GM18951 (cell line): ENCODE data around the gene SNX5.
A peak's percentile ranks its signal among the peaks of the same experiment; 100 is the strongest.

Experiments used
- POLR2A ChIP-seq: IDR thresholded peaks from 4 replicates; pipeline ENCODE4 v1.6.1; 2011; ENCODE audit warnings: mild to moderate bottlenecking; ENCODE audit not compliant: insufficient read length, insufficient read depth; ENCODE audit errors: extremely low read depth
- in situ Hi-C: fragments of 300-500 bp; cut with MboI; formaldehyde crosslinking; loops from one replicate; pipeline ENCODE4 v1.12.0; 2022; ENCODE audit warnings: low sequenced_read_pairs, mixed read lengths, inconsistent platforms; ENCODE audit not compliant: unreplicated experiment

Gene SNX5

DNA sequence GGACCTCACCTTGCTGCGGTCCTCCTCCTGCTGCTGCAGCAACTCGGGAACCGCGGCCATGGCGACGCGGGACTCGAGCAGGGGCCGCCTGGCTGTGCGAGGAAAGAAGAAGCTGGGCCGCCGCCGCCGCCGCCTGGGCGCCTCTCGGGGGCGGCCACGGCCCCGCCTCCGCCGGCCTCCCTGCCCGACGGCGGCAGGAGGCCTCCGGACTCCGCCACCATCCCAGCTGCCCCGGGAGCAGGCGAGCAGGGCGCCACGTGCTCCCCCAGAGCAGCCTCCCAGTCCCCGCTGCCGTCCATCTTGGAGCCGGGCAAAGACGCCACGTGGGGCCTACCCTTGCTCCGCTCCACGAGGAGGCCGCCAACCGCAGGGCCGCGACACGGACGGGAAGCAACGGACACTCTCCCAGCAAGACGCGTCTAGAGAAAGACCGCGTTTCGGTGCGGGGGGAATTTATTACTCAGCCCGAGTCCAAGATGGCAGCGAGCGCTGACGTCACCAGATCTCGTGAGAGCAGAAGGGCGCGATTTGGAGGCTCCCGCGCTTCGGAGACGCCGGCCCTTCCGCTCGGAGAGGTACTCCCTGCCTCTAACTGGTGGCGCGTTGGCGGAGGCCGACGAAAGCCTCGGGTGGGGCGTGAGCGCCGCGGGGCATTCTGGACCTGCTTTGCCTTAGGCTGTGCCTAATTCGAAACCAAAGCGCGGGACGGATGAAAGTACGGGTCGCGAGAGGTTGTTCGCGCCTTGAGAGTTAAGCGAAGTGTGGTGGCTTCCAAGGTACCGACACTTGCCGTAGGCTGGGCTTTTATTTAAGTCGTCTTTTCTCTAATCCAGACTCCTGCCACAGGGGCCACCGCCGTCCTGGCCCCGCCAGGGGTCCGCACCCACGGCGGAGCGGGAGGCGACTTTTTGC, at the start of gene SNX5, which contains the start of gene MGME1:
TSS of gene SNX5 (minus strand) at position 429 of the 912 bp plus-strand sequence. CDS start at position 60, 369 bp downstream.
TSS of gene MGME1 (plus strand) at position 653 of the 912 bp plus-strand sequence. CDS start 842 bp downstream, outside the sequence.
- peak; percentile 97 for TF ChIP-seq POLR2A
- in situ Hi-C loops: no loop called here

DNA sequence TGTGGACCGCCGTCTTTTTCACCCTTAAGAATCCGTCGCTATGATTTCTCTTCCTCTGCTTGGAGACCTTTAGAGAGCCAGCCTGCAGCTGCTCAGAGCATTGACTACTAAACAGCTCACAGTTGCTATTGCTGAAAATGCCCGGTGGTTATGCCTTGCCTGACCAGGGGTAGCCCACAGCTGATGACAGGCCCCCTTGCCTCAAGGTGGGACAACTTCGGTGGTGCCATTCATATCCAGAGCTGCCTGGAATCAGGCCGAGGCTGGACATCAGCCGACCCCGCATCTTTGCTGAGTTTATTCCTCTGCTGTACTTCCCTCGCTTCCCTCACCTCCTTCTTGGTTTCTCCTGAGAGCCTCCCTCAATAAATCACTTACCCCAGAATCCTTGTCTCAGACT, 49.5 kb upstream of the SNX5 start:
- in situ Hi-C loops: no loop called here
- TF ChIP-seq POLR2A: no peak

DNA sequence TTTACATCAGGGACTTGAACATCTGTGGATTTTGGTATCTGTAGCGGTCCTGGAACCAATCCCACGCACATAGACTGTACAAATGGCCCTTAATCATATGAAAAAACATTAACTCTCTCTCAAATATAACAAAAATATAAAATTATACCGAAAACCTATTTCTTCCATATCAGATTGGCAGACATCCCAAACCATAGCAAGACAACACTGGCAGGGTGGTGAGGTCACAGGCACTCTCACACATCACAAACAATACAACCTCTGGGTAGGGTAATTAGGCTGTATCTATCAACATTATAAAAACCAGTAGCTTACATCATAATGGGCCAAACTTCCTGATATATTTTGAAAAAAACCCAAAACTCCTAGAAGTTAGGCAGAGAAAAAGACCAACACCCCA, 48.2 kb upstream of the SNX5 start:
- TF ChIP-seq POLR2A: no peak
- in situ Hi-C loops: no loop called here

DNA sequence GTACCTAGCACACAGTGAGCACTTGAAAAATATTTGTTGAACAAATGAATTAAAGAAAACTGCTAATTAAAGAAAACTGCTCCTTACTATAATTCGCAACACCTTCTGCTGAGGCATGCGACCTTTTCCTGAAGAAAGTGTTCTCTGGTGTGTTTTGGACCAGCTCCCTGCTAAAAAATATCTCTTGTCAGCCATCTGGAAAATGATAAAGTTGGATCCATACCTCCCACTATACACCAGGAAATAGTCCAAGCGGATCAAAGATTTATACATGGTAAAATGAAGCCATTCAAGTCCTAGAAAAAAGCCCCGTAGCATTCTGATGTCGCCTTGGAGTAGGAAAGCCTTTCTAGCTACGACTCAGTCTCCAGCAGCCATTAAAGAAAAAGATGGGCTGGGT, 45.8 kb upstream of the SNX5 start:
- no peak for TF ChIP-seq POLR2A
- in situ Hi-C loops: no loop called here

DNA sequence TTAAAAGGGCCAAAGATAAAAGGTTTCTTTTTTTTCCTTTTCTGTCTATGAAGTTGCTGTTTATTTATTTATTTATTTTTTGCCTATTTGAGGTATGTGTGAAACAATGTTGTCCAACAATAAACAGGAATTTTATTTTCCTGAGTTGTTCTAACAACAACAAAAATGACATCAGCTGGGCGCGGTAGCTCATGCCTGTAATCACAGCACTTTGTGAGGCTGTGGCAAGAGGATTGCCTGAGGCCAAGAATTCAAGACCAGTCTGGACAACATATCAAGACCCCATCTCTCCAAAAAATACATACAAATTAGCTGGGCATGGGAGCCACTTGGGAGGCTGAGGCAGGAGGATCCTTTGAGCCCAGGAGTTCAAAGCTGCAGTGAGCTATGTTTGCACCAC, 44.3 kb upstream of the SNX5 start:
- in situ Hi-C loops: no loop called here
- no peak for TF ChIP-seq POLR2A

DNA sequence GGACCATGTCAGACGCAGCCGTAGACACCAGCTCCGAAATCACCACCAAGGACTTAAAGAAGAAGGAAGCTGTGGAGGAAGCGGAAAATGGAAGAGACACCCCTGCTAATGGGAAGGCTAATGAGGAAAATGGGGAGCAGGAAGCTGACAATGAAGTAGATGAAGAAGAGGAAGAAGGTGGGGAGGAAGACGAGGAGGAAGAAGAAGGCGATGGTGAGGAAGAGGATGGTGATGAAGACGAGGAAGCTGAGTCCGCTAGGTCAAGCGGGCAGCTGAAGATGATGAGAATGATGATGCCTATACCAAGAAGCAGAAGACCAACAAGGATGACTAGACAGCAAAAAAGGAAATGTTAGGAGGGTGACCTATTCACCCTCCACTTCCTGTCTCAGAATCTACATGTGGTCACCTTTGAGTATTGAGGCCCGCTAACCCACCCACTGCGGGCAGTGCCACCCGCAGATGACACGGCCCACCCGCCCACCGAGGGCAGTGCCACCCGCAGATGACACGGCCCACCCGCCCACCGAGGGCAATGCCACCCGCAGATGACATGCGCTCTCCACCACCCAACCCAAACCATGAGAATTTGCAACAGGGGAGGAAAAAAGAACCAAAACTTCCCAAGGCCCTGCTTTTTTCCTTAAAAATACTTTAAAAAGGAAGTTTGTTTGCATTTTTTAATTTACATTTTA, 43.5 kb upstream of the SNX5 start:
- in situ Hi-C loops: no loop called here
- TF ChIP-seq POLR2A: no peak

DNA sequence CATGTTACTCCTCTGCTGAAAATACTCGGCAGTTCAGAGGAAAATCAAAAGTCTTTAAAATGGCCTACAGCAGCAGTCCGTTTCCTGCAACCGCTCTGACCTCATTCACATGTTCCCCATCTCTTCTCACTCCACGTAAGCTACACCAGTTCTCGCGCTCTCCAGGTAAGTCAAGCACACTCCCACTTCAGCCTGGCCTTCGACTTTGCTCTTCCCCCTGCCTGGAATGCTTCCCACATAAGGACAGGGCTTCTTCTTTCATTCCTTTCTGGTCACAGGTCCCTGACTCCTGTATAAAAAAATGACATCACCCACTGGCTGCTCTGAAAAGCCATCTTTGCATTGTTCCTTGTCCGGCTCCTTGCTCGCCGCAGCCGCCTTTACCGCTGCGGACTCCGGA, 42.9 kb upstream of the SNX5 start:
- in situ Hi-C loops: no loop called here

DNA sequence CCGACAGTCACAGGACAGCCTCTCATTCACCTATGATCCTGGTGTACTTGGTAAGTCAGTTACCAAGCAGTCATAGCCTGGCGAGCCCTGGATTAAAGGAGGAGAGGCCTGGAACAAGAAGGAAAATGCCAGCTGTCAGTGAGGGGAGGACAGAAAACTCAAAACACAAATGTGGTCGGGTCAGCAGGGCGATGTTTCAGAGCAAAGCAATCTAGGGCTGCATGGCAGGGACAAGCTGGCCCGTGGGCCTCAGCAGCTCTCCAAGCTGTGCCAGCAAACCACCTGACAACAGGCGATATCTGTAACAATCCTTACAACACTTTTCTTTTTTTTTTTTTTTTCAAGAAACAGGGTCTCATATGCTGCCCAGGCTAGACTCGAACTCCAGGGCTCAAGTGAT, 40.5 kb upstream of the SNX5 start:
- in situ Hi-C loops: no loop called here
- TF ChIP-seq POLR2A: no peak

More for the DNA sequence above, 42.9 kb upstream of the SNX5 start:
- TF ChIP-seq POLR2A: no peak

DNA sequence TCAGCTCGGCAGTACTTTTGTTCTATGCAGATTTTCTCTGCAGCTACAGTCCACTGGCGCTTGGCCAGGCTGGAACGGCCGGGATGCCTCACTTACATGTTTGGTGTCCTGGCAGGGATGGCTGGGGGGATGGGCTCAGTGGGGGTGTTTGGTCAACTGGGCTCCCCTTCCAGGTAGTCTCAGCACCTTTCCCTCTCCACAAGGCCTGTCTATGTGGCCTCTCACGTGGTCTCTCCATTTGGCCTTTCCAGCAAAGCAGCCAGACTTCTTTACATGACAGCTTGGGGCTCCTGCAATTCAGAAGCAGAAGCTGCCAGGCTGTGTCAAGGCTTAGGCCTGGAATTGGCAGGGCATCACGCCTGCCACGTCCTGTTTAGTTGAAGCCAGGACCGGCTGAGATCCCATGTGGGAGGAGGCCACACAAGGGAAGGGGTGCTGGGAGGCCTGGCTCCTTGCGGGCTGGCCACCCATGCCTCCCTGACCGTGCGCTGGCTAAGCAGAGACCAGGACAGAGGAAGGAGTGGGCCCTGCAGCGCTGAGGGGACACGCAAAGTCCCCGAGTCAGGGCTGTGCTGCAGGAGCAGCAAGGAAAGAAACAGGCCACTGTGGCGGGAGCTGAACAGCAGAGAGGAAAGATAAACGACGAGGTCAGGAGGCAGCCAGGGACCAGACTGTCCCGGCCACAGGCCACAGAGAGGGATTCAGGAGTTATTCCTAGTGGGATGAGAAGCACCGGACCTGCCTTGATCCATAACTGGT, 39.1 kb upstream of the SNX5 start:
- no peak for TF ChIP-seq POLR2A
- in situ Hi-C loops: no loop called here

DNA sequence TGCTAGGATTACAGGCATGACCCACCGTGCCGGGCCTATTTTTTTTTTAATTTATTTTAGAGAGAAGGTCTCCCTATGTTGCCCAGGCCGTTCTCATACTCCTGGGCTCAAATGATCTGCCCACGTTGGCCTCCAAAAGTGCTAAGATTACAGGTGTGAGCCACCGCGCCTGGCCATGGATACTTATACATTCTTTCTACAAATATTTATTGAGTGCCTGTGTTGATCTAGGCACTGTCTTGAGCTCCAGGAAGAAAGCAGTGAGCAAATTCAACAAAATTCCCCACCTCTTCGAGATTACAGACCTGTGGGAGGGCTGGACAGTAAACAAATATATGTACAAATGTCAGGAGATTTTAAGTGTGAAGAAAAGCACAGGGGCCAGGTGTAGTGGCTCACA, 38.1 kb upstream of the SNX5 start:
- TF ChIP-seq POLR2A: no peak
- in situ Hi-C loops: no loop called here

DNA sequence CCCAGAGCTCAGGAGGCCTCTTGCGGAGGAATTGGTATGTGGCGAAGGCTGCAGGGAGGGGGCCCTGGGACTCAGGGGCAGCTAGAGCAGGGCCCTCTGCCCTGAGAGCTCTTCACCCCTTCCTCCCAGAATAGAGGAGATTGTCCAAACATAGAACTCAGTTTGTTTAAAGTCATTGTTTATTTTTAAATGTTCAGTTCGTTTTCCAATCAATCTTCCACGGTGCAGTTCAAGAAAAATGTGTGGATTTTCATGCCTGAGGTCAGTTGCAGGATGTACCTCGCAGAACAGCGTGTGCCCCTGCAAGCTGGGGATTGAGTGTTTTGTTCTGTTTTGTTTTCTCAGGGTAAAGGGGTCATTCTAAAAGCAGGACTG, 37.4 kb upstream of the SNX5 start:
- in situ Hi-C loops: no loop called here

DNA sequence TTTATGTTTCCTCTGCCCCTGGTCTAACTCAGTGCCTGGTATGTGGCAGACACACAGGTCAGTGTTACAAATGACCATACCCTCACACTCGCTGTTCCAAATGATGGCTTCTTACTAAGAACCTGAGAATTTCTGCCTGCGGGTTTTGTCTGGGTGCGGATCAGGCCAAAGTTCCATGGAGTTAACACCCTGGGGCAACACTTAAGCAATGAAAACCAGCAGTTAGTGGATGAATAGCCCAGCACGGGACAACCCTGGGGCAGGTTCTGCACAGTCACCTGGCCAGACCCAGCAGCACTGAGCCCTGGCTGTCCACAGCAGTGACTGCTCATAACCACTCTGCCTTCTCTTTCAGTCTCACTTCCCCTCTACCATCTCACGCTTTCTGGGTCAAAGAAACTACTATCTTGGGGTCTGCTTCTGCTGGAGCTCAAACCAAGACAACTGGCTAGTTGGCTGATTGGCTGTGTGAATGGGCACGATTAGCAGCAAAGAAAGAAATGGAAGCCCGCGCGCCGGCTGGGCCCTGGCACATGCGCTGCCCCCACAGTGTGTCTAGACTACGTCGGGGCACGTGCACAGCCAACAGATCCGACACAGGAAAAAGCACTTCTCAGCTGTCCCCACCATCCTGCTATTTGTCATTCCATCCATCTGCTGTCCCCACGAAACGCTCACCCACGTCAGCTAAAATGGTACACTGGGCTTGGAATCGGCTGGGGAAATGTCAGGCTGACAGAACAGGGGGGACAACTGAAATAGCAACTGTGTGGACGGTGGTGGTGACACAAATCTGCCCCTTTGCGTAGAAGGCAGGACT, 36.8 kb upstream of the SNX5 start:
- TF ChIP-seq POLR2A: no peak
- in situ Hi-C loops: no loop called here

More for the DNA sequence above, 37.4 kb upstream of the SNX5 start:
- no peak for TF ChIP-seq POLR2A

DNA sequence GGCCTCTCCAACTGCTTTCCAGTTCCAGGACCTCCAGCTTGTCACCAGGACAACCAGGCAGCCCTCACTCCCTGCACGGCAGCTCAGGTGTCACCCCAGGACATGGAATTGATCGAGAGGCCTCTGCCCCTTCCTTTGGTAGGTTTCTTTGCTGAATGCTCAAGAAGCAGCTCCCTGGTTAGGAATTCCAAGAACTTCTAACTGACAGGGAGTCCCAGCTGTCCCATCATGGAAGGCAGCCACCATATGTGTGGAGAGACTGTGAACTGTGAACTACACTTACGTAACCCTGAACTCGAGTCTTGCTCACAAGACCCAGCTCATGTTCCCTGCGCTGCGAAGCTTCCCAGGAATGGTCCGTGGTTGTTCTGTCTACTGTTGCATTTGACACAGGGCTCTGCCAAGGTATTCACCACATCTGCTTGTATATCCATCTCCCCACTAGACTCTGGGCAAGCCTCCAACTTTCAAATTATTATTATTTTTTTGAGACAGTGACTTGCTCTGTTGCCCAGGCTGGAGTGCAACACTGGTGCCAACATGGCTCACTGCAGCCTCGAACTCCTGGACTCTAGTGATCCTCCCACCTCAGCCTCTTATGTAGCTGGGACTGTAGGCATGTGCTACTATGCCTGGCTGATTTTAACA, 35.9 kb upstream of the SNX5 start:
- no peak for TF ChIP-seq POLR2A
- in situ Hi-C loops: no loop called here
